ENCODE data around the gene EIF4A3.
A peak's percentile ranks its signal among the peaks of the same experiment; 100 is the strongest.

EIF4A3 gene

GRCh38 chr17:80173916-80174315 is 27.0 kb upstream of the EIF4A3 start:
- Histone ChIP-seq H3K4me1 (no peaks in the 10 kb centered on the region), H3K79me2 (no peaks in the 10 kb centered on the region), H3K4me3 (ENCODE audit: low read depth, low read length) (no peak overlapping the region), H3K9ac (no peak overlapping the region), H2AFZ (no peak overlapping the region), H3K4me2 (ENCODE audit: low read length) (no peak overlapping the region), H3K9me3 (ENCODE audit: control insufficient read depth, low read length) (no peaks in the 10 kb centered on the region), H3K36me3 (ENCODE audit: control insufficient read depth, insufficient read depth, low read length) (no peaks in the 10 kb centered on the region), H3K27me3 (ENCODE audit: control insufficient read depth, insufficient read depth, low read length) (no peaks in the 10 kb centered on the region), H3K27ac (no peak overlapping the region)
- no peak for TF ChIP-seq CTCF (IDR thresholded peaks at IDR 0.05)

GRCh38 chr17:80173126-80173525 is 26.2 kb upstream of the EIF4A3 start:
- H3K79me2 ChIP-seq: no peaks in the 10 kb centered on the region
- H3K27me3 ChIP-seq (ENCODE audit: control insufficient read depth, insufficient read depth, low read length): no peaks in the 10 kb centered on the region
- TF ChIP-seq CTCF (IDR thresholded peaks at IDR 0.05): no peak

GRCh38 chr17:80171681-80172080 is 24.8 kb upstream of the EIF4A3 start:
- no peaks in the 10 kb centered on the region for H3K36me3 ChIP-seq (ENCODE audit: control insufficient read depth, insufficient read depth, low read length)
- no peak overlapping the region for H3K9ac ChIP-seq
- TF ChIP-seq CTCF (IDR thresholded peaks at IDR 0.05): no peak

More at GRCh38 chr17:80173126-80173525, 26.2 kb upstream of the EIF4A3 start:
- Histone ChIP-seq H3K27ac (no peak overlapping the region), H2AFZ (no peak overlapping the region), H3K9me3 (ENCODE audit: control insufficient read depth, low read length) (no peaks in the 10 kb centered on the region), H3K4me3 (ENCODE audit: low read depth, low read length) (no peak overlapping the region), H3K9ac (no peak overlapping the region), H3K4me1 (no peaks in the 10 kb centered on the region), H3K4me2 (ENCODE audit: low read length) (no peak overlapping the region), H3K36me3 (ENCODE audit: control insufficient read depth, insufficient read depth, low read length) (no peaks in the 10 kb centered on the region)

GRCh38 chr17:80169784-80170500 is 23.0 kb upstream of the EIF4A3 start, which contains the start of gene CARD14:
CARD14 (plus strand) TSS chr17:80170030; CDS start chr17:80181439, 11,409 bp downstream.
- Histone ChIP-seq H3K27ac (no peak within 1 kb of the TSS), H3K4me3 (ENCODE audit: low read depth, low read length) (no peak within 1 kb of the TSS), H3K9me3 (ENCODE audit: control insufficient read depth, low read length) (no peaks in the 10 kb centered on the region), H3K4me1 (no peaks in the 10 kb centered on the region), H3K9ac (no peak within 1 kb of the TSS), H3K4me2 (ENCODE audit: low read length) (peak within 1 kb of the TSS; percentile 17), H2AFZ (peak within 1 kb of the TSS; percentile 30), H3K79me2 (no peaks in the 10 kb centered on the region), H3K27me3 (ENCODE audit: control insufficient read depth, insufficient read depth, low read length) (no peaks in the 10 kb centered on the region), H3K36me3 (ENCODE audit: control insufficient read depth, insufficient read depth, low read length) (no peaks in the 10 kb centered on the region)
- TF ChIP-seq CTCF (IDR thresholded peaks at IDR 0.05): no peak

More at GRCh38 chr17:80171681-80172080, 24.8 kb upstream of the EIF4A3 start:
- Histone ChIP-seq H3K4me3 (ENCODE audit: low read depth, low read length) (no peak overlapping the region), H3K4me2 (ENCODE audit: low read length) (no peak overlapping the region), H3K9me3 (ENCODE audit: control insufficient read depth, low read length) (no peaks in the 10 kb centered on the region), H3K27ac (no peak overlapping the region), H3K27me3 (ENCODE audit: control insufficient read depth, insufficient read depth, low read length) (no peaks in the 10 kb centered on the region), H3K4me1 (no peaks in the 10 kb centered on the region), H3K79me2 (no peaks in the 10 kb centered on the region), H2AFZ (no peak overlapping the region)

GRCh38 chr17:80169107-80169506 is 22.2 kb upstream of the EIF4A3 start:
- H3K9me3 ChIP-seq (ENCODE audit: control insufficient read depth, low read length): no peaks in the 10 kb centered on the region
- no peak overlapping the region for H3K4me2 ChIP-seq (ENCODE audit: low read length)
- no peak overlapping the region for H3K4me3 ChIP-seq (ENCODE audit: low read depth, low read length)
- H3K9ac ChIP-seq: no peak overlapping the region
- no peak overlapping the region for H2AFZ ChIP-seq
- H3K79me2 ChIP-seq: no peaks in the 10 kb centered on the region
- H3K4me1 ChIP-seq: no peaks in the 10 kb centered on the region
- no peaks in the 10 kb centered on the region for H3K27me3 ChIP-seq (ENCODE audit: control insufficient read depth, insufficient read depth, low read length)
- TF ChIP-seq CTCF (IDR thresholded peaks at IDR 0.05): no peak
- H3K27ac ChIP-seq: no peak overlapping the region
- no peaks in the 10 kb centered on the region for H3K36me3 ChIP-seq (ENCODE audit: control insufficient read depth, insufficient read depth, low read length)
